Endothelial cell (in vitro differentiated cells): ENCODE data around the gene RGS3. TPM values are rescaled to one million over a fixed set of nuclear protein-coding genes. Genes with fewer than 3 reads are reported as not detected.

Experiments used
- DNase-seq: peaks from one replicate; pipeline ENCODE4 v3.0.0; 2021; ENCODE audit warnings: low spot score
- H3K27ac Mint-ChIP-seq: one replicate; pipeline ENCODE4 v1.8.0; 2021; ENCODE audit warnings: mixed read lengths, inconsistent platforms; ENCODE audit not compliant: unreplicated experiment
- H3K27me3 Mint-ChIP-seq: one replicate; pipeline ENCODE4 v1.8.0; 2021; ENCODE audit warnings: mild to moderate bottlenecking, moderate library complexity, mixed read lengths, inconsistent platforms; ENCODE audit not compliant: unreplicated experiment
- H3K36me3 Mint-ChIP-seq: one replicate; pipeline ENCODE4 v1.8.0; 2021; ENCODE audit warnings: mild to moderate bottlenecking, low read depth, mixed read lengths, inconsistent platforms; ENCODE audit not compliant: unreplicated experiment
- H3K4me1 Mint-ChIP-seq: one replicate; pipeline ENCODE4 v1.8.0; 2021; ENCODE audit warnings: mild to moderate bottlenecking, mixed read lengths, inconsistent platforms; ENCODE audit not compliant: unreplicated experiment
- H3K4me3 Mint-ChIP-seq: one replicate; pipeline ENCODE4 v1.8.0; 2021; ENCODE audit warnings: mild to moderate bottlenecking, mixed read lengths, inconsistent platforms; ENCODE audit not compliant: unreplicated experiment
- H3K9me3 Mint-ChIP-seq: one replicate; pipeline ENCODE4 v1.8.0; 2021; ENCODE audit warnings: mixed read lengths, inconsistent platforms; ENCODE audit not compliant: unreplicated experiment
- CTCF ChIP-seq: fragments of 200-600 bp; sonication (generic); IDR thresholded peaks from one replicate; pipeline ENCODE4 v1.5.0; 2021; ENCODE audit warnings: antibody characterized with exemption; ENCODE audit not compliant: unreplicated experiment
- total RNA-seq: library from RNA; stranded (reverse); fragmentation: NEBNext Ultra II Directional; extraction: Animal tissue kit (Norgen Biotek cat#: 25700); gene quantifications from one replicate; pipeline ENCODE4 v1.2.1, GENCODE V29; 2021; ENCODE audit not compliant: unreplicated experiment

The RGS3 gene
- total RNA-seq, 1 donor from 2014 or later, result 474 TPM

- TF ChIP-seq CTCF, result no peak
- peaks cover 47% of the 10 kb centered on the region for H3K4me1 Mint-ChIP-seq
- H3K4me3 Mint-ChIP-seq, result peak overlapping the region; percentile 84
- H3K27ac Mint-ChIP-seq, result peak overlapping the region; percentile 99
- H3K27me3 Mint-ChIP-seq, result peaks cover 17% of the 10 kb centered on the region
- DNase-seq, result peak; percentile 71
- no peaks in the 10 kb centered on the region for H3K9me3 Mint-ChIP-seq
- peaks cover 8% of the 10 kb centered on the region for H3K36me3 Mint-ChIP-seq
Measured at GRCh38 chr9:113609562-113610318, 146.2 kb downstream of the RGS3 start.

- H3K9me3 Mint-ChIP-seq, result no peaks in the 10 kb centered on the region
- no peak for TF ChIP-seq CTCF
- H3K4me3 Mint-ChIP-seq, result peak overlapping the region; percentile 31
- H3K36me3 Mint-ChIP-seq, result peaks cover 8% of the 10 kb centered on the region
- DNase-seq, result no peak
- peak overlapping the region; percentile 99 for H3K27ac Mint-ChIP-seq
- H3K27me3 Mint-ChIP-seq, result peaks cover 22% of the 10 kb centered on the region
- peaks cover 58% of the 10 kb centered on the region for H3K4me1 Mint-ChIP-seq
Measured at GRCh38 chr9:113611461-113612215, 148.1 kb downstream of the RGS3 start.

GRCh38 chr9:113612216-113612747 lies 148.8 kb downstream of the RGS3 start:
- Mint-ChIP-seq H3K4me1 (peaks cover 59% of the 10 kb centered on the region), H3K27me3 (peaks cover 22% of the 10 kb centered on the region), H3K36me3 (peaks cover 8% of the 10 kb centered on the region), H3K9me3 (no peaks in the 10 kb centered on the region), H3K4me3 (peak overlapping the region; percentile 31), H3K27ac (peak overlapping the region; percentile 68)
- no peak for TF ChIP-seq CTCF
- DNase-seq, result no peak

- Mint-ChIP-seq H3K4me1 (peaks cover 64% of the 10 kb centered on the region), H3K27ac (no peak overlapping the region), H3K9me3 (no peaks in the 10 kb centered on the region), H3K4me3 (no peak overlapping the region), H3K36me3 (peaks cover 8% of the 10 kb centered on the region), H3K27me3 (peaks cover 22% of the 10 kb centered on the region)
- no peak for TF ChIP-seq CTCF
- DNase-seq, result no peak
Measured at GRCh38 chr9:113612828-113613227, 149.3 kb downstream of the RGS3 start.
